ENCODE measurements around the gene POLA1.
"Not testable (repeated sequence)": the region's sequence is repeated elsewhere in the genome, so short reads cannot be mapped to it uniquely, and the experiment has no call there.

POLA1 gene

GRCh38 chrX:24819807-24820206 is 126.1 kb downstream of the POLA1 start:
- DNase-seq = not testable (repeated sequence)

- no peak for DNase-seq
These were observed 134.4 kb downstream of the POLA1 start for GRCh38 chrX:24828147-24828546.

GRCh38 chrX:24828600-24828999 is 134.9 kb downstream of the POLA1 start:
- DNase-seq = no peak

DNA sequence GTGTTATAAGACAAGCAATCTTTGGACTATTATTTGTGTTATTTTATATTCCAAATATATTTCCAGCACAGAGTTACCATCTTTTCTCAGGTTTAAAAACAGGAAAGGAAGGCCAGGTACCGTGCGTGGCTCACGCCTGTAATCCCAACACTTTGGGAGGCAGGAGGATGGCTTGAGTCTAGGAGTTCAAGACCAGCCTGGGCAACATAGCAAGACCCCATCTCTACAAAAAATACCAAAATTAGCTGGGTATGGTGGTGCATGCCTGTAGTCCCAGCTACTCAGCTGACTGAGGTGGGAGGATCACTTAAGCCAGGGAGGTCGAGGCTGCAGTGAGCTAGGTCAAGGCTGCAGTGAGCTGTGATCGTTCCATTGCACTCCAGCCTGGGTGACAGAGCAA is 140.0 kb downstream of the POLA1 start:
- no peak for DNase-seq

GRCh38 chrX:24837966-24838365 is 144.2 kb downstream of the POLA1 start:
- DNase-seq = no peak

DNA sequence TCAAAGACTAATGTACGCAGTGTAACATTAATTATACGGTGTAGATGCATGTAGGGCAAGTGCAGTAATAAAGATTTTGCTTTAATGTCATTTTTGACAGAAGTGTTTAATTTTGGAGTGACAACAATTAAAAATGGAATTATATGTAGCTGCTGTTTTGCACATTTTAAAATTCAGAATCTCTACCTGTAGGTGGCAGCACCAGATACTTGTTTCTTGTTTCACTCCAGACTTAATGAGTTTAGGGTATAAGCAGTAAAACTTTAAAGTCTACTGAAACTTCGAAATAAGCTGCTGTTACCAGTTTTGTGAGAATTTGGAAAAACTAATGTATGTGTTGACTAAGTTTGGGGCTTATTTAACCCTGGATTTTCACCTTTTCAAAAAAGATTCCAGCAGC is 144.9 kb downstream of the POLA1 start:
- DNase-seq = no peak

DNA sequence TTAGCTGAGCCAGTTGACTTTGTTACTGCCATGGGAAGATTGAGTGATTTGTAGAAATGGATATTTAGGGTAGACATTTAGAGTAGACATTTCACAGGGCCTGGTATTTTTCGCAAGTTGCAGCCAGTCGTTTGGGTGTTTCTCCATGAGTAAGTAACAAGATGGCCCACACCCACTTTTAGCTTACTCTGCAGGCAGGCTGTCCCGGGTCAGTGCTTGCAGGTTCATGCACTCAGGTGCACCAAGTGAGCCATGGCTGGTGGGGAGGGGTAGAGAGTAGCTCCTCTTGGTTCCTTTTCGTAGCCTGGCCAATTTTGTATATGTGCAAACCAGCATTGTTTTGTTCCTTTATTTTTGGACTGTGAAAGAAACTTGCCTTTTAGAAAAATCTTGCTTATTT is 145.6 kb downstream of the POLA1 start:
- DNase-seq = no peak

DNA sequence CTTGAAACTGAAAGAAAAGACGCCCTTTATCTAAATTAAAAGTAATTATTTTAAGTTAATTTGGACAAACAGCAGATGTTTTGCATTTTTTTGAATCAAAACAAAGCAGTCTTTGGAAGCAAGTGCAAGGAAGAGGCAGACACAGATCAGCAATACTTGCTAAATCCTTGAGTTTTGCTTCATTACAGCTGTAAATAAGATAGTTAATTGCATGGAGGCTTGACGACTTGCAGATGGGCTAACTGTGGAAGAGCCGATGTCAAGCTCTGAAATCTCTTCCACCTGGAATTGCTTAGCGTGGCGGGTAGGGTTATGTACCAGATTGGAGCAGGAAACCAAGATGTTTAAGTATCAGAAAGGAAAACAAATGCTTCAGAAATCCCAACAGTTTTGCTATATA is 148.8 kb downstream of the POLA1 start:
- DNase-seq = no peak

GRCh38 chrX:24846550-24847150 is 152.9 kb downstream of the POLA1 start:
- DNase-seq = no peak

DNA sequence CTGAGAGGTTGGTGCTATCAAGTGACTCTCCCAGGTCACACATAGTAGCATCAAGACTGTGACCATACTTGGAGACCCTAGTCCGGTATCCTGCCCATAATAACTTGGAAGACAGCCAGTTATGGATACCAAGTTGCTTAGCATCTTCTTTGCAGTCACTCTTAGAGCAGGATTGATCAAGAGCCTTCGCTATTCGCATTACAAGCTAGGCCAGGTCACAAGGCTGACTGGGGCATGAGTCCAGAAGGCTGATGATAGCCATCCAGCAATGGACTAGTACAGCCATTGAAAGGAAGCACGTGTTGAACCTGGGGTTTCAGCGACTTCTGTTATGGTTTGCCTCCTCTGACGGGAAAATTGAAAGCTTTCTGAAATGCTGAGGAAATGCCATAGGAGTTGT is 157.6 kb downstream of the POLA1 start:
- no peak for DNase-seq

DNA sequence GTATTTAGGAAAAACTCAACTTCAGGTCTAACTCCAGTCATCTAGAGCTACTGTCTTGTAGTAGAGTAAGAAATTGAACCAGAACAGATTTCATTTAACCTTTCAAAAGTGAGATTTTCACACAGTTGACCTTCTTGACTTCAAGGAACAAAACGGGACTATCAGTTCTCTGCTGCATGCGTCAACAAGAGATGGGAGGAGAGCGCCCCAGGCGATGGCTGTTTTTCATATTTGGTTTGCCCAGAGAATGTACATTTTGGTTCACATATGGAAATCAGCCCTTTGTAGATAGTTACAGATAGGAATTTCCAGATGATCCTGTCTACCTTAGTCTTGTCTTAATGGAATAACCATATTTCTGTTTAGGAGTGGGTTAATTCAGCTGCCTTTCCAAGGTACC is 158.1 kb downstream of the POLA1 start:
- no peak for DNase-seq

- no peak for DNase-seq
These were observed 164.5 kb downstream of the POLA1 start for GRCh38 chrX:24858004-24858746.

DNA sequence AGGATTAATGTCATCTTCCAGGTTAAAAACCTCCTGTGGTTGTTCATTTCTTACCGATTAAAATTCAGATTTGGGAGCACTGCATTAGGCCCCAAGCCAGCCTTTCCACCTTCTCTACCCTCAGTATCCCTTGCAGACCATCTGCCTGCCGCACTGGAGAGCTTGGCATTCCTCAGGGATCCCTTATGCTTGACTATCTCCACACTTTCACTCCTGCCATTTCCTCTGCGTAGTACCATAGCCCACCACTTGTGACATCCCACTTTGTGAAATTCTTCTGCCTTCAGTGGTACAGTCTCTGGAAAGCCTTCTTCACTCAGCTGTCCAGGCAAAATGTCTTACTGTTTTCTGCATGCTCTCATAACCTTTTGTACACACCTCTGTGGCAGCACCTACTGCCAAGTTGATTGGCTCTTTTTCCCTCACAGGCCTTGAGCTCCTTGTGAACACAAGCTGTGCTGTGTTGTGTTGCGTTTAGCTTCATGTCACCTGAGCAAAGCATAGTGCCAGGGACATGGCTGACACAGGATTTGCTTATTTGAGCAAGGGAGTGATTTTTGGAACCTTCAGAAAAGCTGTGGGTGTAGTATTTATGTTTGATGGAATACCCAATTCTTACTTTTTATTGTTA is 165.6 kb downstream of the POLA1 start:
- no peak for DNase-seq

DNA sequence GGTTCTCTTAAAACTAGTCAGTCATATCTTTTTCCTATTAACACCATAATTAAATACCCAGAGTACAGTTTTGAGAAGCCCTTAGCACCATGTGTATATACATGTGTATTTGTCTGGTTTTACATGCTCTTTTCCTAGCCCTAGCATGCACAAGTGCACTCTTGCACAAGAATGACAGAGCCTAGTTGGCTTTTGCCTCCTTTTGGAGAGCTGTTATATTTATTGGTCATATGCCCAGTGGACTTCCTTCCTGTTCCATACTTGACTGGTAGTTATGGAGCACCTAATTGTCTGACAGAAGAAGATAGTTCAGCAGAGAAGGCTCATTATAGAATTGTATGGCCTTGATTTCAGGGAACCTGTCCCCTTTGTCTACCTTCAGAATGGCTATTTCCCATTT is 166.4 kb downstream of the POLA1 start:
- no peak for DNase-seq

DNA sequence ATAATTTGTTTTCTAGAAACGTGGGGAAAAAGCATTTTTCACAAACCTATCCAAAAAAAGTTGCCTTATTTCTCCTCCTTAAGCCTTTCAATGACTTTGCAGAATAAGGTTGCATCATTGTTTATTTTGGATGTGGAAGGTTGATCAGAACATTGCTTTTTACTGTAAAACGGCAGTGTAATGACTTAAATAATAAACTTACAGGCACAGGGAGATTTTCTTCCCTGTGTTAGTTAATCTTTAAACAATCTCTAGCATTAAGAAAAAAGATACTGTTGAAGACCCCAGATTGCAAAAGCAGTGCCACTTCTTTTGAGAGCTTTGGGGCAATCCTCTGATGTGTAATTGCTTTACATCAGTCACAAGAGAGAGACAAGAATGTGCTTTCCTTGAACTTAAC is 168.6 kb downstream of the POLA1 start:
- no peak for DNase-seq

GRCh38 chrX:24863779-24864178 is 170.1 kb downstream of the POLA1 start:
- DNase-seq = not testable (repeated sequence)

- DNase-seq = no peak
These were observed 176.4 kb downstream of the POLA1 start for GRCh38 chrX:24870143-24870542.

GRCh38 chrX:24874604-24875247 is 181.0 kb downstream of the POLA1 start:
- no peak for DNase-seq

DNA sequence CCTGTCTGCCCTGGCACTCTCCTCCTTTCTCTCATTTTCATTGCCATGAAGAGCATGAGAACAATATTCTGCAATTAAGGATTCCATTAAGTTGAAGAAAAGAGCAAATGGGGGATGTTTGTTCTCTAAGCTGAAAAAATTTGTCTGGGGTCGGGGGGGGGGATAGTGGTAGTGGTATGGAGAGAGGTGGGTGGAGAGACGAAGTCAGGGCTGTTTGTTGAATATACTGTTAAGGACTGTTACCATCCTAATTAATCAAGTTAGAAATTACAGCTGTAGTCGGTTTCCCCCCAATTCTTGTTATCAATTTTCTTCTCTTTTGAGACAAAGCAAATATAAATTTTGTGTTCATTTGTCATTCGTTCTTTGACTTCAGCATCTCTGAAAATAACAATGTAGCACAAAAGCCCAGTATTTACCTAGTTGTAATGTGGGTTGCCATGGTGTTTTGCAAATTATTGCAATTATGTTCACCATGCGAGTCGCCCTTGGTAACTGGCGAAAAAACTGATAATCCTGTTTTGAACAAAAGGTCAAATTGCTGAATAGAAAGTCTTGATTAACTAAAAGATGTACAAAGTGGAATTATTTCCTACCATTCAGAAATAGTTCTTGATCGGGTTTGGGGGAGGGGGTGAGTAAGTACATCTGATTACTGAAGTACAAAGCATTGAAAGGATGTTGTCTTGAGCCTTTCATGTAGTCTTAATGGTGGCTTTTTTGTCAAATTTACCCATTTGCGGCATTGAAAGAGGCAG is 183.0 kb downstream of the POLA1 start:
- DNase-seq = no peak

GRCh38 chrX:24877288-24877664 is 183.6 kb downstream of the POLA1 start:
- no peak for DNase-seq

GRCh38 chrX:24877854-24878650 is 184.3 kb downstream of the POLA1 start:
- no peak for DNase-seq

DNA sequence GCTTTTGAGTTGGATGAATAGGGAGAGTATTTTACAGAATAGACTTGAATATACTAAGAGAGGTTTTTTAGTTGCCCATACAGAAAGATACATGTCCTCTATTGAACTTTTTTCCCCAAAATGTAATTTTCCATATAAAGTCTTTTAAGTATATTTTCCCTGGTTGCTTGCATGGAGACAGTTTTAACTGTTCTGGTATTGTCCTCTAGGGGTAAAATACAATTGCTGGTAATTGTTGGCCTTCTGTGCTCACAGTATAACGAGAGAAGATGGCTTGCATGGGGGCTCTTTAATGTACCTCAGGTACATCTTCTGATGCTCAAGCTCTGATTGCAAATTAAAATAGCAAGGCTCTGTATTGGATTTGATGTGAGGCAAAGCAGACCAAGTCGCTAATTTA is 186.0 kb downstream of the POLA1 start:
- no peak for DNase-seq

Measured in DMS 273 treated with DMSO at 0.1 percent for 48 hours (cell line).